ENCODE measurements around the gene ZSWIM6. TPM values are rescaled to one million over a fixed set of nuclear protein-coding genes. Genes with fewer than 3 reads are reported as not detected.

Gene ZSWIM6
- polyA plus RNA-seq, 1 of the 3 experiments (the other 2 are of a cell fraction), result 7.4 TPM

DNA sequence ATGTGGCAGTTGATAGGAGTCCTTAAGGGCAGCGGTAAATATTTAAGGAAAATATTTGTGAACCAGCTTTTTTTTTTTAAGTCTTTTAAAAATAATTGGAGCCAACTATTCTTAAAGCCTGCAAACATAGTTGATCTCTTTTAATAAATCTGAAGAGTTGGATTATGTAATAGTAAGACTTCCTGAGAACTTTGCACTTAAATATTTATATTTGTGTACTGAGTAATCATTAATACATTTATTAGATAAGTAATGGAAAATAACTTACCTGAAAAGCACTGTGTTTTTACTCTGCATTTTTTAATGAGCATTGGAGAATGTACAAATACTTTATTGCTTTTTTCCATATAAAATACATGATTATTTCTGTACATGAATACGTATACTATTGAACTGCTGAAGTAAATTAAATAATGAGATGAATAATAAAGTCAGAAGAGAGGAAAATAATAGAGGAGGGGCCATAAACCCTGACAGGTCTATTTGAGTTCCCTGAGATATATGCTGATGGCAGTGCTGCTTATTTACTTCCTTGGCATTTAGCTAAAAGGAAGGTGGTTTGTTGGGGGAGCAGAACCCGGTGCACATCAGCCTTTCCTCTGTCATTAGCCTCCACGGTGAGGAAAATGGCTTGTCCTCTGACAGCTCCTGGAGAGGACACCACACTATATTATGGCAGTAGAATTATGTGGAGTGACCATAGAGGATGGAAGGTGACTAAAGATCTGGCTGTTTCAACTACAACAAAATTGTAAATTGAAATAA lies 148.0 kb downstream of the ZSWIM6 start:
- Histone ChIP-seq H3K9me2 (no peaks in the 10 kb centered on the region), H2AFZ (ENCODE audit: low read depth) (no peak overlapping the region), H3K27ac (ENCODE audit: low read depth in 2 of 2, low read length in 1 of 2) (no peak overlapping the region), H3K4me1 (ENCODE audit: control insufficient read depth in 1 of 2, insufficient read depth in 2 of 2, low read depth in 1 of 2, low read length in 1 of 2) (no peaks in the 10 kb centered on the region; a peak in 2 of 4 replicates), H3K36me3 (replicated peaks in 1 of 2; ENCODE audit: control insufficient read depth in 1 of 2, insufficient read depth in 2 of 2, low read length in 1 of 2) (peaks cover 6 to 8% of the 10 kb centered on the region in 2 experiments), H3K4me3 (ENCODE audit: low read depth in 2 of 2, low read length in 1 of 2) (no peak overlapping the region), H4K20me1 (ENCODE audit: insufficient read depth) (peaks cover 5% of the 10 kb centered on the region; the same call in 1 of the 2 replicates), H3K79me2 (ENCODE audit: insufficient read depth) (peaks cover 42% of the 10 kb centered on the region), H3K9me3 (no peaks in the 10 kb centered on the region), H3F3A (replicated peaks; ENCODE audit: insufficient read depth) (no peaks in the 10 kb centered on the region), H3K4me2 (no peak overlapping the region), H3K27me3 (ENCODE audit: insufficient read depth) (no peaks in the 10 kb centered on the region), H3K9ac (no peak overlapping the region)
- ChIA-PET POLR2A (no interaction called here), CTCF (interaction anchor here (0.8 to 1.3 kb wide), 2 partner anchors 12 to 26 kb away, joined by 3 to 4 read pairs; no protein-coding TSS in a partner anchor)
- DNase-seq, result no peak
- 87% methylated on average over 4 of the region's 4 CpGs for WGBS (ENCODE audit: low lambda C conversion rate)
- TF ChIP-seq, protein P1, sequence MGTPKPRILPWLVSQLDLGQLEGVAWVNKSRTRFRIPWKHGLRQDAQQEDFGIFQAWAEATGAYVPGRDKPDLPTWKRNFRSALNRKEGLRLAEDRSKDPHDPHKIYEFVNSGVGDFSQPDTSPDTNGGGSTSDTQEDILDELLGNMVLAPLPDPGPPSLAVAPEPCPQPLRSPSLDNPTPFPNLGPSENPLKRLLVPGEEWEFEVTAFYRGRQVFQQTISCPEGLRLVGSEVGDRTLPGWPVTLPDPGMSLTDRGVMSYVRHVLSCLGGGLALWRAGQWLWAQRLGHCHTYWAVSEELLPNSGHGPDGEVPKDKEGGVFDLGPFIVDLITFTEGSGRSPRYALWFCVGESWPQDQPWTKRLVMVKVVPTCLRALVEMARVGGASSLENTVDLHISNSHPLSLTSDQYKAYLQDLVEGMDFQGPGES (IDR thresholded peaks at IDR 0.05; ENCODE audit: low read depth, low read length), result no peak
- TF ChIP-seq YY1 (IDR thresholded peaks at IDR 0.05; ENCODE audit: low read depth), result no peak
- no peak for TF ChIP-seq FOXJ3 (CRISPR knock-in tag; IDR thresholded peaks at IDR 0.05)

DNA sequence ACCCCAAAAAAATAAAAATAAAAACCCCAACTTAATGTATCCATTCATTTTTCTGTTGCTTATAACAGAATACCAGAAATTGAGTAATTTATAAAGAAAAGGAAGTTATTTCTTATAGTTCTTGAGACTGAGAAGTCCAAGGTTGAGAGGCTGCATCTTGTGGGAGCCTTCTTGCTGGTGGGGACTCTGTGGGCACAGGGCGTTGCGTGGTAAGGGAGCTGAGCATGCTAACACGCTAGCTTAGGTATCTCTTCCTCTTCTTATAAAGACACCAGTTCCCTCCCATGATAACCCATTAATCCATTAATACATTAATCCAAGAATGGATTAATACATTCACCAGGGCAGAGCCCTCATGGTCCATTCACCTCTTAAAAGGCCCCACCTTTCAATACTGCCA lies 150.9 kb downstream of the ZSWIM6 start:
- ChIA-PET CTCF (no interaction called here), POLR2A (no interaction called here)
- no peaks in the 10 kb centered on the region for H3K9me3 ChIP-seq
- H3K4me2 ChIP-seq, result no peak overlapping the region
- no peaks in the 10 kb centered on the region for H3K27me3 ChIP-seq (ENCODE audit: insufficient read depth)
- peaks cover 0 to 5% of the 10 kb centered on the region in 2 experiments for H3K36me3 ChIP-seq (replicated peaks in 1 of 2; ENCODE audit: control insufficient read depth in 1 of 2, insufficient read depth in 2 of 2, low read length in 1 of 2)
- 96% methylated on average over 3 of the region's 3 CpGs for WGBS (ENCODE audit: low lambda C conversion rate)
- TF ChIP-seq TEAD4 (IDR thresholded peaks at IDR 0.05; ENCODE audit: borderline replicate concordance, insufficient read depth) (no peak), SMC3 (IDR thresholded peaks at IDR 0.05; ENCODE audit: low read depth, low read length) (no peak), RXRA (IDR thresholded peaks at IDR 0.05; ENCODE audit: borderline replicate concordance, low read depth) (no peak)
- no peaks in the 10 kb centered on the region for H3K4me1 ChIP-seq (ENCODE audit: control insufficient read depth in 1 of 2, insufficient read depth in 2 of 2, low read depth in 1 of 2, low read length in 1 of 2)
- H2AFZ ChIP-seq (ENCODE audit: low read depth), result no peak overlapping the region
- peaks cover 9% of the 10 kb centered on the region; the same call in 1 of the 2 replicates for H4K20me1 ChIP-seq (ENCODE audit: insufficient read depth)
- H3K9me2 ChIP-seq, result no peaks in the 10 kb centered on the region
- no peak overlapping the region for H3K27ac ChIP-seq (ENCODE audit: low read depth in 2 of 2, low read length in 1 of 2)
- H3K9ac ChIP-seq, result no peak overlapping the region
- no peak overlapping the region for H3K4me3 ChIP-seq (ENCODE audit: low read depth in 2 of 2, low read length in 1 of 2)
- peaks cover 4% of the 10 kb centered on the region for H3F3A ChIP-seq (replicated peaks; ENCODE audit: insufficient read depth)
- peaks cover 46% of the 10 kb centered on the region for H3K79me2 ChIP-seq (ENCODE audit: insufficient read depth)
- DNase-seq, result no peak

DNA sequence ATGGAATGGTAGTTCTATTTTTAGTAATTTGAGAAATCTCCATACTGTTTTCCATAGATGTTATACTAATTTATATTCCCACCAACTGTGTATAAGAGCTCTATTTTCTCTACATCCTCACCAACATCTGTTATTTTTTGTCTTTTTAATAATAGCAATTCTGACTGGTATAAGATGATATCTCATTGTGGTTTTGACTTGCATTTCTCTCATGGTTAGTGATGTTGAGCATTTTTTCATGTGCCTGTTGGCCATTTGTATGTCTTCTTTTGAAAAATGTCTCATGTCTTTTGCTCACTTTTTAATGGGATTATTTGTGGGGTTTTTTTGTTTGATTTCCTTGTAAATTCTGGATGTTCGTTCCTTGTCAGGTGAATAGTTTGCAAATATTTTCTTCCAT lies 154.4 kb downstream of the ZSWIM6 start:
- H3K9me3 ChIP-seq, result no peaks in the 10 kb centered on the region
- peaks cover 54% of the 10 kb centered on the region for H3K79me2 ChIP-seq (ENCODE audit: insufficient read depth)
- H3K9ac ChIP-seq, result no peak overlapping the region
- no peak overlapping the region for H2AFZ ChIP-seq (ENCODE audit: low read depth)
- 90% methylated on average over 1 of the region's 1 CpG for WGBS (ENCODE audit: low lambda C conversion rate)
- peaks cover 4% of the 10 kb centered on the region for H3F3A ChIP-seq (replicated peaks; ENCODE audit: insufficient read depth)
- peaks cover 4% of the 10 kb centered on the region; the same call in 1 of the 2 replicates for H4K20me1 ChIP-seq (ENCODE audit: insufficient read depth)
- H3K27me3 ChIP-seq (ENCODE audit: insufficient read depth), result no peaks in the 10 kb centered on the region
- ChIA-PET POLR2A (no interaction called here), CTCF (no interaction called here)
- DNase-seq, result no peak
- H3K4me3 ChIP-seq (ENCODE audit: low read depth in 2 of 2, low read length in 1 of 2), result no peak overlapping the region
- peaks cover 0 to 6% of the 10 kb centered on the region in 2 experiments; a peak in 2 of 4 replicates for H3K4me1 ChIP-seq (ENCODE audit: control insufficient read depth in 1 of 2, insufficient read depth in 2 of 2, low read depth in 1 of 2, low read length in 1 of 2)
- H3K9me2 ChIP-seq, result no peaks in the 10 kb centered on the region
- H3K27ac ChIP-seq (ENCODE audit: low read depth in 2 of 2, low read length in 1 of 2), result peak overlapping the region in 1 of 2 experiments; percentile 57; a peak in 1 of 4 replicates
- peaks cover 0 to 5% of the 10 kb centered on the region in 2 experiments for H3K36me3 ChIP-seq (replicated peaks in 1 of 2; ENCODE audit: control insufficient read depth in 1 of 2, insufficient read depth in 2 of 2, low read length in 1 of 2)
- H3K4me2 ChIP-seq, result no peak overlapping the region
- TF ChIP-seq CHD2 (IDR thresholded peaks at IDR 0.05; ENCODE audit: low read length, partially characterized antibody) (no peak), RXRA (IDR thresholded peaks at IDR 0.05; ENCODE audit: borderline replicate concordance, low read depth) (no peak), POLR2AphosphoS5 (IDR thresholded peaks at IDR 0.05; ENCODE audit: low read depth, low read length) (no peak), JUND (IDR thresholded peaks at IDR 0.05) (no peak), SIN3A (IDR thresholded peaks at IDR 0.05; ENCODE audit: borderline replicate concordance, low read depth, low read length) (no peak), EP300 (IDR thresholded peaks at IDR 0.05; ENCODE audit: borderline replicate concordance in 1 of 2, low read depth in 1 of 2, low read length in 1 of 2) (peak in 1 of 2 experiments; percentile 38; a peak in 1 of 4 replicates), NFIC (IDR thresholded peaks at IDR 0.05; ENCODE audit: borderline replicate concordance) (no peak; the same call in 1 of the 2 replicates), FOXJ3 (CRISPR knock-in tag; IDR thresholded peaks at IDR 0.05) (no peak), MXI1 (IDR thresholded peaks at IDR 0.05; ENCODE audit: low read depth, low read length) (no peak), GATA2 (CRISPR knock-in tag; IDR thresholded peaks at IDR 0.05) (no peak), TCF12 (IDR thresholded peaks at IDR 0.05) (peak; percentile 77), NRF1 (IDR thresholded peaks at IDR 0.05; ENCODE audit: low read depth, low read length) (no peak)
- TF ChIP-seq, protein P2, sequence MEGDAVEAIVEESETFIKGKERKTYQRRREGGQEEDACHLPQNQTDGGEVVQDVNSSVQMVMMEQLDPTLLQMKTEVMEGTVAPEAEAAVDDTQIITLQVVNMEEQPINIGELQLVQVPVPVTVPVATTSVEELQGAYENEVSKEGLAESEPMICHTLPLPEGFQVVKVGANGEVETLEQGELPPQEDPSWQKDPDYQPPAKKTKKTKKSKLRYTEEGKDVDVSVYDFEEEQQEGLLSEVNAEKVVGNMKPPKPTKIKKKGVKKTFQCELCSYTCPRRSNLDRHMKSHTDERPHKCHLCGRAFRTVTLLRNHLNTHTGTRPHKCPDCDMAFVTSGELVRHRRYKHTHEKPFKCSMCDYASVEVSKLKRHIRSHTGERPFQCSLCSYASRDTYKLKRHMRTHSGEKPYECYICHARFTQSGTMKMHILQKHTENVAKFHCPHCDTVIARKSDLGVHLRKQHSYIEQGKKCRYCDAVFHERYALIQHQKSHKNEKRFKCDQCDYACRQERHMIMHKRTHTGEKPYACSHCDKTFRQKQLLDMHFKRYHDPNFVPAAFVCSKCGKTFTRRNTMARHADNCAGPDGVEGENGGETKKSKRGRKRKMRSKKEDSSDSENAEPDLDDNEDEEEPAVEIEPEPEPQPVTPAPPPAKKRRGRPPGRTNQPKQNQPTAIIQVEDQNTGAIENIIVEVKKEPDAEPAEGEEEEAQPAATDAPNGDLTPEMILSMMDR (IDR thresholded peaks at IDR 0.05), result no peak
- TF ChIP-seq, protein P1 (IDR thresholded peaks at IDR 0.05; ENCODE audit: low read depth, low read length), result no peak

Data from SK-N-SH (cell line).